Loucy (cell line): ENCODE data around the gene TENM4.
A peak's percentile ranks its signal among the peaks of the same experiment; 100 is the strongest.

Experiments
- H2AFZ ChIP-seq: fragments of 200-600 bp; sonication (generic); 2 replicates; pipeline ENCODE4 v1.6.0; 2016; ENCODE audit warnings: antibody characterized with exemption, mild to moderate bottlenecking, low read length, moderate library complexity
- H3F3A ChIP-seq: fragments of 200-600 bp; 2 replicates; pipeline ENCODE4 v1.6.0; 2016; ENCODE audit warnings: antibody characterized with exemption, low read depth, mild to moderate bottlenecking
- H3K27me3 ChIP-seq: fragments of 200-600 bp; sonication (generic); 2 replicates; pipeline ENCODE4 v1.6.1; 2014; ENCODE audit warnings: low read length, mild to moderate bottlenecking; ENCODE audit not compliant: insufficient read depth, poor library complexity, severe bottlenecking
- H3K36me3 ChIP-seq: fragments of 200-600 bp; sonication (generic); 2 replicates; pipeline ENCODE4 v1.6.1; 2016; ENCODE audit warnings: low read length; ENCODE audit not compliant: insufficient read depth
- H3K4me1 ChIP-seq: fragments of 200-600 bp; sonication (generic); 2 replicates; pipeline ENCODE4 v1.5.1; 2014; ENCODE audit warnings: low read length, mild to moderate bottlenecking; ENCODE audit not compliant: insufficient read depth, poor library complexity, severe bottlenecking
- H3K4me2 ChIP-seq: fragments of 200-600 bp; sonication (generic); 2 replicates; pipeline ENCODE4 v1.6.0; 2014; ENCODE audit warnings: antibody characterized with exemption, low read length, low read depth, mild to moderate bottlenecking; ENCODE audit not compliant: poor library complexity, severe bottlenecking
- H3K4me3 ChIP-seq: fragments of 200-600 bp; sonication (generic); 2 replicates; pipeline ENCODE4 v1.5.1; 2014; ENCODE audit warnings: low read length, mild to moderate bottlenecking, mixed read lengths; ENCODE audit not compliant: poor library complexity, severe bottlenecking
- H3K79me2 ChIP-seq: fragments of 200-600 bp; sonication (generic); 2 replicates; pipeline ENCODE4 v1.6.1; 2014; ENCODE audit warnings: low read length; ENCODE audit not compliant: insufficient read depth
- H3K9ac ChIP-seq: fragments of 200-600 bp; sonication (generic); 2 replicates; pipeline ENCODE4 v1.6.0; 2014; ENCODE audit warnings: mild to moderate bottlenecking, low read depth, low read length, moderate library complexity; ENCODE audit not compliant: poor library complexity, severe bottlenecking
- H3K9me2 ChIP-seq: fragments of 200-600 bp; sonication (generic); replicated peaks from 2 replicates; pipeline ENCODE4 v1.6.1; 2016; ENCODE audit warnings: low read depth, low read length, mixed read lengths
- H3K9me3 ChIP-seq: fragments of 200-600 bp; sonication (generic); 2 replicates; pipeline ENCODE4 v1.6.1; 2014; ENCODE audit warnings: mild to moderate bottlenecking, antibody characterized with exemption, low read length, low read depth; ENCODE audit not compliant: insufficient read depth
- H4K20me1 ChIP-seq: fragments of 200-600 bp; sonication (generic); 2 replicates; pipeline ENCODE4 v1.6.0; 2014; ENCODE audit warnings: antibody characterized with exemption, low read length, mild to moderate bottlenecking; ENCODE audit not compliant: insufficient read depth, poor library complexity, severe bottlenecking
- EZH2phosphoT487 ChIP-seq: fragments of 200-600 bp; IDR thresholded peaks from 2 replicates; pipeline ENCODE4 v1.6.1; 2018; ENCODE audit warnings: antibody characterized with exemption, mild to moderate bottlenecking, moderate library complexity, borderline replicate concordance
- TF ChIP-seq, protein P1 (sequence below): fragments of 200-600 bp; sonication (generic); conservative IDR thresholded peaks from 2 replicates; pipeline ENCODE4 v1.5.1; 2014; ENCODE audit warnings: mild to moderate bottlenecking, antibody characterized with exemption, low read length

Gene TENM4

DNA sequence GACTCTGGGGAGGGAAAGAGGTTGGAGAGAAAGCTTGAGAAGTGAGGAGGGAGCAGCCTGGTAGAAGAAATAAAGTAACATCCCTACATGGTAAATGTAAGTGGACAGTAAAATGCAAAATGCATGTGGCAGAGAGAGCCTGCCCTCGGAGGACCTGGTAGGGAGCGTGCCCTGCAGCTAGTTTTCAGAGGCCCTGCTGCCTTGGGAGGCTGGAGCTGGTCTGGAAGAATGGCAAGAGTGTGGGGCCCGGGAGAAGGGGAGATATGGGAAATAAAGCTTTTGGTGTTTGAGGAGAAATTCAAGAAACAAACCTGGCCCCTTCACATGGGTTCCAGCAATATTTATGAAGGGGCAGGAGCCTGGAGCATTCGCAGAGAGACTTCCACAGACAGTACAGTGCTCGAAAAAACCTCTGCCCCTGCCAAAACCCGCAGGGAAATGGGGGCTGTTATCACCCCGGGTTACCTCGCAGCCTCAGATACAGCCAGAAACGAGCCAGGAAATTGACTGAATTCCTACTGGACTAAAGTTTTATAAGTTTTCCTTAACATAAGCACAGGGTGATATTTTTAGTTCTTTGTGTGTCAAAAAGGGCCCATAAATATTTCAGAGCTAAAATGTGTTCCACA lies 363.0 kb downstream of the TENM4 start:
- Histone ChIP-seq H3K9me3 (no peaks in the 10 kb centered on the region), H3K9me2 (no peaks in the 10 kb centered on the region), H3F3A (no peaks in the 10 kb centered on the region), H3K4me2 (no peak overlapping the region), H3K36me3 (no peaks in the 10 kb centered on the region), H3K4me3 (no peak overlapping the region), H3K27me3 (no peaks in the 10 kb centered on the region), H2AFZ (no peak overlapping the region), H3K4me1 (no peaks in the 10 kb centered on the region), H3K79me2 (no peaks in the 10 kb centered on the region), H4K20me1 (no peaks in the 10 kb centered on the region), H3K9ac (no peak overlapping the region)
- TF ChIP-seq EZH2phosphoT487: no peak
- TF ChIP-seq, protein P1, sequence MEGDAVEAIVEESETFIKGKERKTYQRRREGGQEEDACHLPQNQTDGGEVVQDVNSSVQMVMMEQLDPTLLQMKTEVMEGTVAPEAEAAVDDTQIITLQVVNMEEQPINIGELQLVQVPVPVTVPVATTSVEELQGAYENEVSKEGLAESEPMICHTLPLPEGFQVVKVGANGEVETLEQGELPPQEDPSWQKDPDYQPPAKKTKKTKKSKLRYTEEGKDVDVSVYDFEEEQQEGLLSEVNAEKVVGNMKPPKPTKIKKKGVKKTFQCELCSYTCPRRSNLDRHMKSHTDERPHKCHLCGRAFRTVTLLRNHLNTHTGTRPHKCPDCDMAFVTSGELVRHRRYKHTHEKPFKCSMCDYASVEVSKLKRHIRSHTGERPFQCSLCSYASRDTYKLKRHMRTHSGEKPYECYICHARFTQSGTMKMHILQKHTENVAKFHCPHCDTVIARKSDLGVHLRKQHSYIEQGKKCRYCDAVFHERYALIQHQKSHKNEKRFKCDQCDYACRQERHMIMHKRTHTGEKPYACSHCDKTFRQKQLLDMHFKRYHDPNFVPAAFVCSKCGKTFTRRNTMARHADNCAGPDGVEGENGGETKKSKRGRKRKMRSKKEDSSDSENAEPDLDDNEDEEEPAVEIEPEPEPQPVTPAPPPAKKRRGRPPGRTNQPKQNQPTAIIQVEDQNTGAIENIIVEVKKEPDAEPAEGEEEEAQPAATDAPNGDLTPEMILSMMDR: no peak

DNA sequence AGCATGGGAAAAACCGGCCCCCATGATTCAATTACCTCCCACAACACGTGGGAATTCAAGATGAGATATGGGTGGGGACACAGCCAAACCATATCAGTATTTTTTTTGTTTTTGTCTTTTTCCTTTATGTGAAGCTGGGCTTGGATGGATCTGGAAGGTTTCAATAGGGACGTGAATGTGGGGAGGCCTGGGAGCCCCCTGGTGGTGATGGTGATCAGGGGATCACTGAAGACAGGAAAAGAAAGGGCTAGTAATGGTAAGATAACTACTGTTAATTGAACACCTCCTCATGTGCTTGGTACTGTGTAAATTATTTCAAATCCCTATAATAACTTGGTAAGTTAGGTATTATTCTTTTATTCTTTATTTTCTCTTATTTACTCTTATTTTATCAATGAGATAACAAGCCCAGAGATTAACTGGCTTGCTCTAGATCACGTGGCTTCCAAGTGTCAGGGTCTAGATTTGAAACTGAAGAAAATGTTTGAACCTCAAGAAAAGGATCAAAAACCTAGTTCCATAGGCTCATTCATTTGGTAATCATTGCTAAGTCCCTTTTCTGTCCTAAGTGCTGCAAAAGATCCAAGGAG lies 364.2 kb downstream of the TENM4 start:
- no peak for TF ChIP-seq EZH2phosphoT487
- TF ChIP-seq, protein P1: peak; percentile 55
- Histone ChIP-seq H3F3A (no peaks in the 10 kb centered on the region), H3K27me3 (no peaks in the 10 kb centered on the region), H4K20me1 (no peaks in the 10 kb centered on the region), H3K9me3 (no peaks in the 10 kb centered on the region), H3K9me2 (no peaks in the 10 kb centered on the region), H3K36me3 (no peaks in the 10 kb centered on the region), H2AFZ (no peak overlapping the region), H3K79me2 (no peaks in the 10 kb centered on the region), H3K4me3 (no peak overlapping the region), H3K9ac (no peak overlapping the region), H3K4me2 (no peak overlapping the region), H3K4me1 (no peaks in the 10 kb centered on the region)

DNA sequence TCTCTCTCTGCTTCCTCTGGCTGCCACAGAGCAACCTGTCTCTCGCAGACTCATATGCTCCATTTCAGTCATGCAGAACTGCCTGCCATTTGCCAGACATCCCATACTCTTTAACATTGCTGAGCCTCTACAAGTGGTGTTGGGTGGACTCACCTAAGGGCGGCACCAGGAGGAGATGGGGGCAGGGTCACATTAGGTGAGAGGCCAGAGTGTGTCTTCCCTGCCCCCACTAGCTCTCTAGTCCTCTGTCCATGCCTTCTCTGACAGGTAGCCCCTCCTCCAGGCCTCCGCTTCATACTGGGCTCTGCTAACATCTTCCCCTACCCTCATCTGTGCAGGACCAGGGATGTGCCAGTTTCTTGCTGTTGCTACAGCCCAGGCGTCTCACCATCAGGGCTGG lies 366.3 kb downstream of the TENM4 start:
- Histone ChIP-seq H3K4me1 (no peaks in the 10 kb centered on the region), H3K4me2 (no peak overlapping the region), H3K9ac (no peak overlapping the region), H3K79me2 (no peaks in the 10 kb centered on the region), H2AFZ (no peak overlapping the region), H3K9me3 (no peaks in the 10 kb centered on the region), H4K20me1 (no peaks in the 10 kb centered on the region), H3K27me3 (no peaks in the 10 kb centered on the region), H3K9me2 (no peaks in the 10 kb centered on the region), H3K4me3 (no peak overlapping the region), H3F3A (no peaks in the 10 kb centered on the region), H3K36me3 (no peaks in the 10 kb centered on the region)
- no peak for TF ChIP-seq EZH2phosphoT487
- TF ChIP-seq, protein P1: no peak
